ENCODE data around the gene PRKN. TPM values are rescaled to one million over a fixed set of nuclear protein-coding genes. Genes with fewer than 3 reads are reported as not detected.

The PRKN gene
- total and polyA plus RNA-seq, 9 of the 15 experiments (the other 6 are each of a cell fraction or from before 2014, with no cell fraction given): 0.03 to 0.96 (median 0.15) TPM; not detected in 2

GRCh38 chr6:161674930-161675682, 1052.5 kb downstream of the PRKN start (continued):
- TF ChIP-seq FOXK2 (conservative IDR thresholded peaks at IDR 0.05 in 1 of 2, IDR thresholded peaks at IDR 0.05 in 1 of 2; ENCODE audit: low read depth in 2 of 2) (no peak), BCOR (IDR thresholded peaks at IDR 0.05) (no peak), HMG20A (CRISPR knock-in tag; conservative IDR thresholded peaks at IDR 0.05) (no peak)
- TF ChIP-seq, protein P1, sequence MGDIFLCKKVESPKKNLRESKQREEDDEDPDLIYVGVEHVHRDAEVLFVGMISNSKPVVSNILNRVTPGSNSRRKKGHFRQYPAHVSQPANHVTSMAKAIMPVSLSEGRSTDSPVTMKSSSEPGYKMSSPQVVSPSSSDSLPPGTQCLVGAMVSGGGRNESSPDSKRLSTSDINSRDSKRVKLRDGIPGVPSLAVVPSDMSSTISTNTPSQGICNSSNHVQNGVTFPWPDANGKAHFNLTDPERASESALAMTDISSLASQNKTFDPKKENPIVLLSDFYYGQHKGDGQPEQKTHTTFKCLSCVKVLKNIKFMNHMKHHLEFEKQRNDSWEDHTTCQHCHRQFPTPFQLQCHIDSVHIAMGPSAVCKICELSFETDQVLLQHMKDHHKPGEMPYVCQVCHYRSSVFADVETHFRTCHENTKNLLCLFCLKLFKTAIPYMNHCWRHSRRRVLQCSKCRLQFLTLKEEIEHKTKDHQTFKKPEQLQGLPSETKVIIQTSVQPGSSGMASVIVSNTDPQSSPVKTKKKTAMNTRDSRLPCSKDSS (IDR thresholded peaks at IDR 0.05; ENCODE audit: low read depth, partially characterized antibody): no peak

- Histone ChIP-seq H3K79me2 (ENCODE audit: control insufficient read depth, insufficient read depth, low read length) (no peaks in the 10 kb centered on the region), H3K27ac (ENCODE audit: extremely low read depth, low read depth, low read length) (no peak overlapping the region), H3K9me3 (replicated peaks; ENCODE audit: control insufficient read depth, insufficient read depth, low read depth, low read length) (no peaks in the 10 kb centered on the region), H3K4me1 (replicated peaks in 1 of 2; ENCODE audit: control insufficient read depth in 2 of 2, insufficient read depth in 2 of 2, low read length in 2 of 2) (no peaks in the 10 kb centered on the region), H4K20me1 (replicated peaks; ENCODE audit: control insufficient read depth, insufficient read depth, low read length) (0 out of 2 replicates have a peak, but pooled peaks cover 4% of the 10 kb centered on the region), H3K4me3 (no peak overlapping the region), H3K36me3 (ENCODE audit: control insufficient read depth, insufficient read depth, low read length) (no peaks in the 10 kb centered on the region), H2AFZ (ENCODE audit: low read depth, low read length) (no peak overlapping the region), H3K27me3 (ENCODE audit: control insufficient read depth in 2 of 2, insufficient read depth in 2 of 2, low read length in 2 of 2) (peaks cover 0 to 17% of the 10 kb centered on the region in 2 experiments; a peak in 3 of 5 replicates), H3K9ac (ENCODE audit: insufficient read depth in 1 of 2, low read depth in 2 of 2, low read length in 2 of 2) (no peak overlapping the region), H3K4me2 (ENCODE audit: insufficient read depth, low read length) (no peak overlapping the region), H3K9me1 (ENCODE audit: control insufficient read depth, insufficient read depth, low read length) (no peaks in the 10 kb centered on the region)
- POLR2A ChIA-PET: no interaction called here
- no peak for DNase-seq (ENCODE audit: extremely low read depth in 1 of 4, low spot score in 3 of 4)
- in situ Hi-C loops (cut with MboI) (no loop called here), intact Hi-C loops (cut with micrococcal nuclease) (no loop called here)
- no peak for ATAC-seq
- CTCF ChIA-PET (ENCODE audit: low intra/inter-chr PET ratio): no interaction called here
- WGBS (ENCODE audit: insufficient coverage, low coverage, missing lambda C conversion rate): 0% methylated on average over 6 of the region's 6 CpGs
- BruUV-seq (replicated peaks): no TSS peak
- TF ChIP-seq CCAR2 (IDR thresholded peaks at IDR 0.05; ENCODE audit: low read depth, low read length) (no peak), ZNF174 (CRISPR knock-in tag; IDR thresholded peaks at IDR 0.05) (no peak), RFX1 (IDR thresholded peaks at IDR 0.05) (no peak), ZBTB34 (CRISPR knock-in tag; IDR thresholded peaks at IDR 0.05) (no peak), RNF2 (IDR thresholded peaks at IDR 0.05) (no peak), ZNF274 (IDR thresholded peaks at IDR 0.05; ENCODE audit: borderline replicate concordance, low read depth, low read length) (no peak), ZNF785 (CRISPR knock-in tag; IDR thresholded peaks at IDR 0.05) (no peak)
- no peak for FAIRE-seq
Measured at GRCh38 chr6:161673026-161673425, 1054.5 kb downstream of the PRKN start.
